Heart left ventricle (tissue), 13 donors: Measurements from ENCODE around the gene PPP1R9A.

Experiments used
- POLR2A ChIP-seq, 2 donors: fragments of 450-650 bp; IDR thresholded peaks; one replicate each; pipeline ENCODE4 v1.6.1; 2017; ENCODE audit warnings: antibody characterized with exemption in 2 of 2, mild to moderate bottlenecking in 2 of 2, moderate library complexity in 2 of 2
- TF ChIP-seq, protein P1 (sequence below), 12 donors: fragments of 200-600 bp; sonication (generic) in 4 of 12; IDR thresholded peaks; one replicate each; pipeline versions ENCODE4 v1.5.0 to v1.8.0; 2018 to 2022; ENCODE audit warnings: antibody characterized with exemption in 12 of 12, mild to moderate bottlenecking in 5 of 12
- donor health status: ischemic (EF 13 %, LVEDD 7.1; RV severe dilation, severe dysfunction).
- donor health status: DM: no; HTN: yes; CAD: no.
- donor health status: DM: no; HTN: no; CAD: no.
- donor health status: ischemic (EF 25% LVEDD 6.9; RV normal size, moderate dysfunction).
- donor health status: ischemic (EF 25% LVEDD 5.7; RV mildly dilated, moderate dysfunction).
- donor health status: ischemic (EF 35%, LVEDD 5.7; RV mildly dilated, moderate dysfunction).
- donor health status: nonischemic (EF 11% LVEDD 7.7; RV severe dilation, severe dysfunction).
- donor health status: DM: yes; HTN: yes; CAD: no.
- donor health status: PGD.
- donor health status: ischemic (EF 29% LVEDD 5.4; RV normal size, mild dysfunction).
- donor health status: nonischemic (EF 23%, LVEDD 6.1; RV moderate dilation, normal function).

DNA sequence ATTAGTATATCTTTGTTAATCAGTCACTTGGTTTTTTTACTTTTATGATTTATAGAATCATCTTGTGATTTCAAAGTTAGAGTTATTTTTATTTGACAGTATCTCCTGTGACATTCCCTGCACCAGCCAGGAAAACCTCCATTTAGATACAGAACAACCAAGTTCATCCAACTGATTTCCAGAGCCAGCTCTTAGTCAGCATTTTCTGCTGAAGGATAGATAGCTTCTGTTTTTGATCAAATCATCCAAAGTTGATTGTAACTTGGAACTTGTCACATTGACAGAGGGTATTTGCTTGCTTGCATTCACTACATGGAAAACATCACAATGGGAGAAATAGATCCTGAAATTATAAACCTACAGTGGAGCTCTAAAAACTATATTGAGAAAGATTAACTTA is 294.3 kb downstream of the PPP1R9A start:
- TF ChIP-seq, protein P1, sequence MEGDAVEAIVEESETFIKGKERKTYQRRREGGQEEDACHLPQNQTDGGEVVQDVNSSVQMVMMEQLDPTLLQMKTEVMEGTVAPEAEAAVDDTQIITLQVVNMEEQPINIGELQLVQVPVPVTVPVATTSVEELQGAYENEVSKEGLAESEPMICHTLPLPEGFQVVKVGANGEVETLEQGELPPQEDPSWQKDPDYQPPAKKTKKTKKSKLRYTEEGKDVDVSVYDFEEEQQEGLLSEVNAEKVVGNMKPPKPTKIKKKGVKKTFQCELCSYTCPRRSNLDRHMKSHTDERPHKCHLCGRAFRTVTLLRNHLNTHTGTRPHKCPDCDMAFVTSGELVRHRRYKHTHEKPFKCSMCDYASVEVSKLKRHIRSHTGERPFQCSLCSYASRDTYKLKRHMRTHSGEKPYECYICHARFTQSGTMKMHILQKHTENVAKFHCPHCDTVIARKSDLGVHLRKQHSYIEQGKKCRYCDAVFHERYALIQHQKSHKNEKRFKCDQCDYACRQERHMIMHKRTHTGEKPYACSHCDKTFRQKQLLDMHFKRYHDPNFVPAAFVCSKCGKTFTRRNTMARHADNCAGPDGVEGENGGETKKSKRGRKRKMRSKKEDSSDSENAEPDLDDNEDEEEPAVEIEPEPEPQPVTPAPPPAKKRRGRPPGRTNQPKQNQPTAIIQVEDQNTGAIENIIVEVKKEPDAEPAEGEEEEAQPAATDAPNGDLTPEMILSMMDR (IDR thresholded peaks at IDR 0.05) = no peak
- no peak for TF ChIP-seq POLR2A (IDR thresholded peaks at IDR 0.05)
